Mesothelial cell of epicardium (in vitro differentiated cells): Measurements from ENCODE around the gene SLC35F1. TPM values are rescaled to one million over a fixed set of nuclear protein-coding genes. Genes with fewer than 3 reads are reported as not detected.
A peak's percentile ranks its signal among the peaks of the same experiment; 100 is the strongest.

Experiments
- DNase-seq, 2 experiments: peaks; one replicate each; pipeline ENCODE4 v3.0.0; 2021; ENCODE audit warnings: low spot score in 2 of 2; ENCODE audit not compliant: unreplicated experiment in 2 of 2
- H3K27ac Mint-ChIP-seq: 2 replicates; pipeline ENCODE4 v1.8.0; 2021; ENCODE audit warnings: mixed read lengths
- H3K27me3 Mint-ChIP-seq: 2 replicates; pipeline ENCODE4 v1.8.0; 2021; ENCODE audit warnings: low read depth, mixed read lengths
- H3K36me3 Mint-ChIP-seq: 2 replicates; pipeline ENCODE4 v1.8.0; 2021; ENCODE audit warnings: mixed read lengths
- H3K4me1 Mint-ChIP-seq: 2 replicates; pipeline ENCODE4 v1.8.0; 2021; ENCODE audit warnings: mixed read lengths
- H3K4me3 Mint-ChIP-seq: 2 replicates; pipeline ENCODE4 v1.8.0; 2021; ENCODE audit warnings: mild to moderate bottlenecking, moderate library complexity, mixed read lengths
- H3K9me3 Mint-ChIP-seq: 2 replicates; pipeline ENCODE4 v1.8.0; 2021; ENCODE audit warnings: mixed read lengths
- total RNA-seq: library from RNA; stranded (reverse); gene quantifications from 3 replicates; pipeline ENCODE4 v1.2.1, GENCODE V29; 2021
- TF ChIP-seq, protein P1 (sequence below): fragments of 200-600 bp; sonication (generic); IDR thresholded peaks from one replicate; pipeline ENCODE4 v1.5.0; 2021; ENCODE audit warnings: antibody characterized with exemption; ENCODE audit not compliant: unreplicated experiment

The SLC35F1 gene
- total RNA-seq, 1 donor from 2014 or later = 0.78 TPM

DNA sequence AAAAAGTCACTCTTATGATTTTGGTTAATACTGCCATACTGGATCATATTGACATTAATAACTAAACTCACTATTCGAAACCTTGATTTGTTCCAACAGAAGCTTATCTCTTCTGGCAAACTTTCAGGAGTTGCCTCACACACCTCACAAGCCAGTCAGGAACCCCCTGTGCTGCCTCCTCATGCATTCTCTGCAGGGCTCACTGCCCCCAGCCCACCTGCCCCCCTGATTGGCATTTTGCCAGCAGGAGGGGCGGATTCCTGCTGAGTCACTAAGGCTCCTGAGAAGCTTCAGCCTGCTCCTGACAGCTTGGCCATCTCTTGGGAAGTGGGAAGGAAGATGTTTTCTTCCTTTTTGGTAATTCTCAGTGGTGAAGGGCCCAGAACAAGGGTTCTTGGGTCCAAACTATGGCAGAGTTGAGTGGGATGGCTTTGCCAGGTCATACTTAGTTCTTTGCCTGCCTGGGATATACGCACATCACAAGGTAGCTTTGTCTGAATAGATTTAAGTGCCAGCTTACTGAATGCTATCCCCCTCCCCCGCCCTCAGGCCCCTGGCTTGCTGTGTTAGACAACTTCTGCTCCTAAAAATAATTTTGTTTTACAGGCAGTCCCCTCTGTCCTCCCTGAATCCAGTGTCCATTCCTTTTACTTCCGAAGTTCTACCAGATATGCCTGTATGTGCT lies 31.4 kb downstream of the SLC35F1 start:
- H3K27ac Mint-ChIP-seq = peak overlapping the region; percentile 41

DNA sequence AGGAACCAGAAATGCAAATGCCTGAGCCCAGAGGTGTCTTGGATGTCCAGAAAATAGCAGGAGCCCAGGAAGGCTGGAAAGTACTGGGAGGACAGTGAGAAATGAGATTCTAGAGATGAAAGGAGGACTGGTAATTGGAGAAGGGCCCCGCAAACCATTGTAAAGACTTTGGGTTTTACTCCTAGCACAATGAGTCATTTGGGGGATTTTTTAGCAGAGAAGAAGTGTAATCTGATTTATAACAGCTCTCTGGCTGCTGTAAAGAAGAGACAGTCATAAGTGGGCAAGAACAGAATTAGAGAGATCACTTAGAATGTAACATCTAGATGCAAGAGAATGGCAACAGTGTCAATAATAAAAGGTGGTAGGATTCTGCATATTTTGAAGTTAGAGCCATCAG lies 40.2 kb downstream of the SLC35F1 start:
- no peaks in the 10 kb centered on the region for H3K27me3 Mint-ChIP-seq
- no peak overlapping the region for H3K27ac Mint-ChIP-seq
- no peak overlapping the region for H3K4me3 Mint-ChIP-seq
- no peaks in the 10 kb centered on the region for H3K9me3 Mint-ChIP-seq
- no peaks in the 10 kb centered on the region for H3K36me3 Mint-ChIP-seq
- TF ChIP-seq, protein P1, sequence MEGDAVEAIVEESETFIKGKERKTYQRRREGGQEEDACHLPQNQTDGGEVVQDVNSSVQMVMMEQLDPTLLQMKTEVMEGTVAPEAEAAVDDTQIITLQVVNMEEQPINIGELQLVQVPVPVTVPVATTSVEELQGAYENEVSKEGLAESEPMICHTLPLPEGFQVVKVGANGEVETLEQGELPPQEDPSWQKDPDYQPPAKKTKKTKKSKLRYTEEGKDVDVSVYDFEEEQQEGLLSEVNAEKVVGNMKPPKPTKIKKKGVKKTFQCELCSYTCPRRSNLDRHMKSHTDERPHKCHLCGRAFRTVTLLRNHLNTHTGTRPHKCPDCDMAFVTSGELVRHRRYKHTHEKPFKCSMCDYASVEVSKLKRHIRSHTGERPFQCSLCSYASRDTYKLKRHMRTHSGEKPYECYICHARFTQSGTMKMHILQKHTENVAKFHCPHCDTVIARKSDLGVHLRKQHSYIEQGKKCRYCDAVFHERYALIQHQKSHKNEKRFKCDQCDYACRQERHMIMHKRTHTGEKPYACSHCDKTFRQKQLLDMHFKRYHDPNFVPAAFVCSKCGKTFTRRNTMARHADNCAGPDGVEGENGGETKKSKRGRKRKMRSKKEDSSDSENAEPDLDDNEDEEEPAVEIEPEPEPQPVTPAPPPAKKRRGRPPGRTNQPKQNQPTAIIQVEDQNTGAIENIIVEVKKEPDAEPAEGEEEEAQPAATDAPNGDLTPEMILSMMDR = no peak
- H3K4me1 Mint-ChIP-seq = peaks cover 7% of the 10 kb centered on the region
- no peak for DNase-seq

More for the DNA sequence above, 31.4 kb downstream of the SLC35F1 start:
- peak; percentile 39 to 69 for DNase-seq
- Mint-ChIP-seq H3K4me3 (no peak overlapping the region), H3K4me1 (peaks cover 20% of the 10 kb centered on the region), H3K36me3 (no peaks in the 10 kb centered on the region), H3K27me3 (peaks cover 6% of the 10 kb centered on the region), H3K9me3 (no peaks in the 10 kb centered on the region)
- TF ChIP-seq, protein P1 = no peak

DNA sequence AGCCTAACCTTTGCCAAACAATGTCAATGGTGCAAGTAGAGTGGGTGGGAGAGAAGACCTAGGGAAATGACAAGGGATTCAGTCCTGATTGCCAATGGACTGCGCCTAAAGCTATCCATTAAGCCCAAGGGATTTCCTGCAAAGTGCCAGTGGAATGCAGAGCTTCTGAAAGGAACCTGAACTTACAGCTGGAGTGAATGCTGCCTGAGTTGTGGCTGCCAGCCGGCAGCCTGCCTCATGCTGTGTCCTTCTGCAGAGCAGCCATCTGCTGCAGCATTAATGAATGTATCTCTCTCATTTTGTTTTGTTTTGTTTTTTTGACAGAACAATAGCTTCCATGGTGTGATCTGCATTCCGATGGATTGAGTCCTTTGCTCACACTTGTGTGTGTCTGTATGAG lies 44.7 kb downstream of the SLC35F1 start:
- Mint-ChIP-seq H3K9me3 (no peaks in the 10 kb centered on the region), H3K27ac (no peak overlapping the region), H3K4me3 (no peak overlapping the region), H3K36me3 (no peaks in the 10 kb centered on the region), H3K4me1 (peaks cover 7% of the 10 kb centered on the region), H3K27me3 (no peaks in the 10 kb centered on the region)
- TF ChIP-seq, protein P1 = no peak
- DNase-seq = no peak

DNA sequence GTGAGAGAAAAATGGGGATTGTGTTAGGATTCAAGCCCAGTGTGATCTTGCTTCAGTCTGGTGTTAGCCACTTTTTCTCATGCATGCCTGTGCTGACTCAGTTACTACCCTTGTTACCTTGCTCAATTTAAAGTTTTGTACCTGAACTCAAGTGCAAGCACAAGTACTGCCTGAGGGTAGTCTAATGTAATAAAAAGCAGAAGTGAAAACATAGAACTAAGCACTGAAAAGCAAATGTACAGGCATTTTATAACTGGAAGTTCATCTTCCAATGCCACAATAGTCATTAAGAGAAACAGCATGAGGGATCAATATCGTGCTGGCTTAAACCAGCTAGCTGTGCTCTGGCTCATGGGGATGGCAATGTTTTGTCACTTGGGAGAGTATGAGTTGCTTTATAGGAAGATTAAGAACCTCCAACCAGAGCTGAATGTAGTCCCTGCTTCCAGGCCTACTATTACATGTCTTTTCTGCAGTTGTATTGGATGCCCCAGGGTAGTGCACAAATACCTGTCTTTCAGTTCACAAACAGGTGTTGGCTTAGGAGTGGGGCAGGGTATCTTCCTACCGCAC lies 48.7 kb downstream of the SLC35F1 start:
- H3K27ac Mint-ChIP-seq = no peak overlapping the region
- TF ChIP-seq, protein P1 = no peak
- no peak for DNase-seq
- H3K4me1 Mint-ChIP-seq = peaks cover 12% of the 10 kb centered on the region
- H3K27me3 Mint-ChIP-seq = no peaks in the 10 kb centered on the region
- H3K9me3 Mint-ChIP-seq = no peaks in the 10 kb centered on the region
- no peaks in the 10 kb centered on the region for H3K36me3 Mint-ChIP-seq
- no peak overlapping the region for H3K4me3 Mint-ChIP-seq

DNA sequence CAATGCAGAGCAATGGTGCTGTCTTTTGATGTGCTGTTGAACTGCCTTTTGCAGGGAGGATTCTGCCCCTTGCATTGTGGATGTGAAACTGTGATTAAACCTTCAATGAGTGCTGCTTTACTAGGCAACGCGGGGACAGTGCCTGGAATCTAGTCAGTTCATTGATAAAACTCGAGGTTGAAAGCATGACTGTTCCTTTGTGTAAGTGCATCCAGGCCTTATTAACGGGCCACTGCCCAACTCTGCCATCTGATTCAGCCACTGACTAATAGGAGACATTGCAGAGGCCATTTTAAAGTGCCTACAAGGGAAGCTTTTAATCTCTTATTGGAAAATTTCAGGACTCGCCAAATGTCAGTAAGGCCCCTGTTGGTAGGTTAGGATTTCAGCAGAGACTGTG lies 49.3 kb downstream of the SLC35F1 start:
- Mint-ChIP-seq H3K9me3 (no peaks in the 10 kb centered on the region), H3K4me1 (peaks cover 8% of the 10 kb centered on the region), H3K4me3 (no peak overlapping the region), H3K36me3 (no peaks in the 10 kb centered on the region), H3K27ac (no peak overlapping the region), H3K27me3 (no peaks in the 10 kb centered on the region)
- DNase-seq = no peak
- TF ChIP-seq, protein P1 = no peak
